Measurements from ENCODE around the gene ASIC2. TPM values are rescaled to one million over a fixed set of nuclear protein-coding genes. Genes with fewer than 3 reads are reported as not detected.

The ASIC2 gene
- total and polyA plus RNA-seq, 7 donors: under 0.01 to 0.60 (median 0.19) TPM; not detected in 3

- TF ChIP-seq POLR2AphosphoS5 (IDR thresholded peaks at IDR 0.05): no peak
- TF ChIP-seq CTCF (IDR thresholded peaks at IDR 0.05): no peak
- no peak for TF ChIP-seq POLR2A (IDR thresholded peaks at IDR 0.05)
- TF ChIP-seq EP300 (IDR thresholded peaks at IDR 0.05): no peak
- no peak overlapping the region for H3K27ac ChIP-seq
- no peaks in the 10 kb centered on the region for H3K36me3 ChIP-seq
- 87 to 89% methylated on average over 6 of the region's 6 CpGs for WGBS, 2 donors
- no peak for DNase-seq
- intact Hi-C loops (cut with DNase I): no loop called here
- H3K4me3 ChIP-seq: no peak overlapping the region
- H3K9me3 ChIP-seq: no peaks in the 10 kb centered on the region
- no peaks in the 10 kb centered on the region for H3K4me1 ChIP-seq
- no peaks in the 10 kb centered on the region for H3K27me3 ChIP-seq
These were observed 25.8 kb downstream of the ASIC2 start for GRCh38 chr17:33267271-33267790.

DNA sequence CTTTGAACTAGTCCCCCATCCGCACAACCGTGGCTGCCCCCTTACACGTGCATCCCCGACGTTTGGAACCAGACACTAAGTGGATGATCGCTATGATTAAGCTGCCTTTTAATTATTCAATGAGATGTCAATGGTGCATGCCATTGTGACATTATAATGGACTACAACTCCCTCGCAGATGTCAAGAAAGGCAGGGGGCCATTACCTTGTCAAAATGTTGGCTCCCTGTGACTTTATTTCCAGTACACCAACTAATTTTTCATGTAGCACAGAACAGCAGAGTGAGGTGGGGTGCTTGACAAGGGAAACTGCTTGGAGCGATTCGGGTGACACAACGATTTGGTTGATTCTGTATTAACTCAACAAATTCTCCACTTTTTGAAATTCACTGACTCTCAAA, 26.5 kb downstream of the ASIC2 start:
- no peak for DNase-seq
- Histone ChIP-seq H3K36me3 (no peaks in the 10 kb centered on the region), H3K4me3 (no peak overlapping the region), H3K4me1 (no peaks in the 10 kb centered on the region), H3K9me3 (no peaks in the 10 kb centered on the region), H3K27ac (no peak overlapping the region), H3K27me3 (peaks cover 0 to 3% (median 0%) of the 10 kb centered on the region in 3 donors)
- 87 to 93% methylated on average over 10 of the region's 10 CpGs for WGBS, 2 donors
- intact Hi-C loops (cut with DNase I): no loop called here
- TF ChIP-seq CTCF (IDR thresholded peaks at IDR 0.05) (no peak), POLR2A (IDR thresholded peaks at IDR 0.05) (no peak), EP300 (IDR thresholded peaks at IDR 0.05) (no peak), POLR2AphosphoS5 (IDR thresholded peaks at IDR 0.05) (no peak)

DNA sequence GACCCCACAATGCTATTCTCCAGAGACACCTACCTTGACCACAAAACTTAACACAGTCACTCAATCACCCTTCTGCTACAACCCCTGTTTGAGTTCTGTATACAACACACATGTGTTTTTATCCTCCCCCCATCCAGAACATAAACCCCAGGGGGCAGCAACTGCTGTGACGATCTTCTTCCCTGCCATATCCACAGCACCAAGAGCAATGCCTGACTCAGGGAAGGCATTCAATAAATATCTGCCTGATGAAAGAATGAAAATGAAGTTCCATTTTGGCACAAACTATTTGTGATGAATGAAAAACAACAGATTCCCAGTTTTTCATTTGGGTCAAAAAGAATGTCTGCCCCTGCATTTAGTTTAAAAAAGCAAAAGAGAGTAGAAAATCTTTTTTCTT, 27.0 kb downstream of the ASIC2 start:
- H3K4me3 ChIP-seq: no peak overlapping the region
- WGBS, 2 donors: 43 to 79% methylated on average over 1 of the region's 1 CpG
- no peaks in the 10 kb centered on the region for H3K36me3 ChIP-seq
- no peak overlapping the region for H3K27ac ChIP-seq
- intact Hi-C loops (cut with DNase I): no loop called here
- DNase-seq: no peak
- H3K9me3 ChIP-seq: no peaks in the 10 kb centered on the region
- peaks cover 0 to 8% (median 0%) of the 10 kb centered on the region in 3 donors for H3K27me3 ChIP-seq
- no peaks in the 10 kb centered on the region for H3K4me1 ChIP-seq
- TF ChIP-seq POLR2AphosphoS5 (IDR thresholded peaks at IDR 0.05) (no peak), EP300 (IDR thresholded peaks at IDR 0.05) (no peak), CTCF (IDR thresholded peaks at IDR 0.05) (no peak), POLR2A (IDR thresholded peaks at IDR 0.05) (no peak)

DNA sequence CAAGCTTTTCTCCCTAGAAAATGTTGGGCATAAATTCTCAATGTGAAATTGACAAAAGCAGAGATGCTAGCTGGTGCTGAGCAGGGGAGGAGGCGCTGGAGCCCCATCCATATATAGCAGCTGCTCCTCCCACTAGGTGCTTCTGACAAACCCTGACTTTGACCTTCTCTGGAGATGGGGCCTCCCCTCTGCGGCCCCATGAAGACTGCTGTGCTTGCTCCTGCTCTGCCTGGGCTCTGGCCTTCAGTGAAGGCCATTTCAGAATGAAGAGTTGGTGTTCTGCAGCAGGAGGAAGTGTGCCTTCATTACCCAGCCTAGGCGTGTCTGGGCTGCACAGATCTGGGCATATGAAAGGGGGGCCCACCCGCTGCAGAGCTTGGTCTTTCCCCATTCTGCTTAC, 29.7 kb downstream of the ASIC2 start:
- Histone ChIP-seq H3K9me3 (no peaks in the 10 kb centered on the region), H3K4me3 (no peak overlapping the region), H3K36me3 (no peaks in the 10 kb centered on the region), H3K4me1 (no peaks in the 10 kb centered on the region), H3K27me3 (peaks cover 0 to 18% (median 0%) of the 10 kb centered on the region in 3 donors), H3K27ac (no peak overlapping the region)
- intact Hi-C loops (cut with DNase I): no loop called here
- no peak for TF ChIP-seq POLR2AphosphoS5 (IDR thresholded peaks at IDR 0.05)
- no peak for TF ChIP-seq CTCF (IDR thresholded peaks at IDR 0.05)
- TF ChIP-seq POLR2A (IDR thresholded peaks at IDR 0.05): no peak
- TF ChIP-seq EP300 (IDR thresholded peaks at IDR 0.05): no peak
- no peak for DNase-seq
- 36 to 65% methylated on average over 4 of the region's 4 CpGs for WGBS, 2 donors

Data from sigmoid colon (tissue), 7 donors.